ENCODE data around the gene LCE1C.

LCE1C gene

GRCh38 chr1:152759453-152760173, 46.8 kb downstream of the LCE1C start:
- DNase-seq, result no peak

GRCh38 chr1:152758636-152759035, 47.8 kb downstream of the LCE1C start:
- DNase-seq, result no peak

GRCh38 chr1:152757747-152758146, 48.7 kb downstream of the LCE1C start, which contains the start of gene KPRP:
Gene KPRP (plus strand): TSS chr1:152758025. CDS start chr1:152759589, 1,564 bp downstream.
- no peak for DNase-seq

GRCh38 chr1:152756872-152757271, 49.6 kb downstream of the LCE1C start:
- DNase-seq, result no peak
